HG03097 (cell line): ENCODE measurements around the gene CIZ1.
"Not testable (repeated sequence)": the region's sequence is repeated elsewhere in the genome, so short reads cannot be mapped to it uniquely, and the experiment has no call there.

ENCODE experiments used
- ATAC-seq: cut with Tn5 transposase; IDR thresholded peaks from one replicate; pipeline ENCODE4 v1.9.1; 2021; ENCODE audit not compliant: unreplicated experiment, low FRiP score

The CIZ1 gene

GRCh38 chr9:128190516-128191405 is 611 bp downstream of the CIZ1 start:
- ATAC-seq: no peak

GRCh38 chr9:128190013-128190412 is 1.4 kb downstream of the CIZ1 start:
- ATAC-seq: no peak

GRCh38 chr9:128188209-128188608 is 3.2 kb downstream of the CIZ1 start:
- ATAC-seq: no peak

GRCh38 chr9:128187361-128187760 is 4.0 kb downstream of the CIZ1 start:
- no peak for ATAC-seq

- no peak for ATAC-seq
Measured at GRCh38 chr9:128185979-128186965, 5.1 kb downstream of the CIZ1 start.

- ATAC-seq: no peak
Measured at GRCh38 chr9:128182893-128183588, 8.3 kb downstream of the CIZ1 start.

GRCh38 chr9:128181480-128181879 is 9.9 kb downstream of the CIZ1 start:
- ATAC-seq: not testable (repeated sequence)

GRCh38 chr9:128180447-128180846 is 10.9 kb downstream of the CIZ1 start:
- no peak for ATAC-seq

- ATAC-seq: no peak
Measured at GRCh38 chr9:128180001-128180400, 11.4 kb downstream of the CIZ1 start.

- no peak for ATAC-seq
Measured at GRCh38 chr9:128178806-128179431, 12.5 kb downstream of the CIZ1 start.

- ATAC-seq: no peak
Measured at GRCh38 chr9:128175726-128176125, 15.6 kb downstream of the CIZ1 start.

GRCh38 chr9:128175102-128175563 is 16.2 kb downstream of the CIZ1 start:
- no peak for ATAC-seq

- no peak for ATAC-seq
Measured at GRCh38 chr9:128174062-128174461, 17.3 kb downstream of the CIZ1 start.

- ATAC-seq: no peak
Measured at GRCh38 chr9:128169925-128170324, 21.4 kb downstream of the CIZ1 start.

- ATAC-seq: no peak
Measured at GRCh38 chr9:128169492-128169891, 21.9 kb downstream of the CIZ1 start.

- ATAC-seq: no peak
Measured at GRCh38 chr9:128168731-128169308, 22.6 kb downstream of the CIZ1 start.

- ATAC-seq: no peak
Measured at GRCh38 chr9:128167209-128167608, 24.2 kb downstream of the CIZ1 start.

GRCh38 chr9:128166169-128166568 is 25.2 kb downstream of the CIZ1 start:
- no peak for ATAC-seq

GRCh38 chr9:128164307-128164885 is 27.0 kb downstream of the CIZ1 start:
- no peak for ATAC-seq
